ENCODE measurements around the gene HELZ2.

Gene HELZ2

GRCh38 chr20:63548542-63548941 is 25.5 kb downstream of the HELZ2 start:
- no peak for DNase-seq

DNA sequence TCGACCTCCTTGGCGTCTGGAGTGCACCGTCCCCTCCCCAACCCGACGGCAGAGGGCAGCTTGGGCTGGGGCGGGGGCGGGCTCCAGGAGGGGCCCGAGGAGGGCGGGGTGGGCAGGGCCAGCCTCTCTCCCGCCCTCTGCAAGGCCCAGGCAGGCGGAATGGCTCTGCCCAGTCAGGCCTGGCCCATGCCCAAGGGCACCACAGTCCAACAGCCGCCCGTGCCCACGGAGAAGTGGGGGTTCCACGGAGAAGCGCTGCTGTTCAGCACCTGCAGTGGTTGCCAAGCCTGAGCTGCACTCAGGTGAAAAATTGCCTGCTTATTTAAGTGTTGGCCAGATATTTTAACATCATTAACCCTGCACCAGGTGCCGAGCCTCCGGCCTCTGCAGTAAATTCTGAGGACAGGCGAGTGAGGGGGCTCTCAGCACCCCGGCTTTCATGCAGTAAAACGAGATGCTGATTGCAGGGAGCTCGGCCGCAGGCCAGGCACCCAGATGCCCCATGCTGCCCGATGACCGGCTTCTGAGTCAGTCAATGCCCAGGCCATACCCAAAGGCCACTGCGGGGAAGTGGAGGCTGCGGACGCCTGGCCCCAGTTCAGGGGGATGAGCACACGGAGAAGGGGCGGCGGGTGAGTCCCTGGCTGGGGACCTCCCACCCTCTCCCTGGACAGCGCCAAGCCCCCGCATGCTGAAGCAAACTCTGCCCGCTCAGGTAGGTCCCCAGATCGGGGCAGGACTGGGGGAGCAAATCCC is 26.1 kb downstream of the HELZ2 start, which contains the start of gene SRMS:
TSS of gene SRMS (minus strand) at position 25 of the 756 bp plus-strand sequence. CDS start 286 bp downstream, outside the sequence.
- no peak for DNase-seq

DNA sequence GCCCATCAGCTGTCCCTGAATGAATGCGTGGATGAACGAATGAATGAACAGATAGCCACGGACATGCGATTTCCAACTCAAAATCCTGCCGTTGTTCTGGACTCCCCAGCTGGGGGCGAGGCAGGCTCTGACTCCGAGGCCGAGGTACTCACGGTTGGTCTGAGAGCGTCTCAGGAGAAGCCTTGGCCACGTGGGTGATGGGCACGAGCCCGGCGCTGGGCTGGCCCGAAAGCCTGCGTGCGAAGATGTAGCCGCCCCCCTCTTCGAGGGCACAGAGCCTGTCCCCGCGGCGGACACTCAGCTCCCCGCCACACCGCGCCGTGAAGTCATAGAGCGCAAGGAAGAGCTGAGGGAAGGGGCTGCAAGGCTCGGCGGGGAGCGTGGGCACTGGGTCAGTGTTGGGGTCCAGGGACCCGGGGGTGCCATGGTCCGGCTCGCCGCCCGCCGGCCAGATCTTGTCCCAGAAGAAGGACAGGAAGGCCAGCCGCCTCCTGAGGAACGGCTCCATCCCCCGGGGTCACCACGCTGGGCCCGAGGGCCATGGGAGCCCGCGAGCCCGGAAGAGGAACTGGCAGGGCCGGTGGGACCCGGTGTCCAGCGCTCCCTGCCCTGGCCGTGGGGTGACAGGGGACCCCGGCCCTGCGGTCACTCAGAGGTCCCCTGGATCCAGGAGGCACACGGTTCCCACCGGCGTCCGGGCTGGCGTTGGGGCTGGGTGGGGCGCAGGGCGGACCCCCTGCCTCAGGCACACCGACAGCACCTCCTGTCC is 26.9 kb downstream of the HELZ2 start:
- DNase-seq = no peak

GRCh38 chr20:63546256-63546955 is 27.6 kb downstream of the HELZ2 start:
- DNase-seq = no peak

- no peak for DNase-seq
Measured at GRCh38 chr20:63545814-63546213, 28.2 kb downstream of the HELZ2 start.

DNA sequence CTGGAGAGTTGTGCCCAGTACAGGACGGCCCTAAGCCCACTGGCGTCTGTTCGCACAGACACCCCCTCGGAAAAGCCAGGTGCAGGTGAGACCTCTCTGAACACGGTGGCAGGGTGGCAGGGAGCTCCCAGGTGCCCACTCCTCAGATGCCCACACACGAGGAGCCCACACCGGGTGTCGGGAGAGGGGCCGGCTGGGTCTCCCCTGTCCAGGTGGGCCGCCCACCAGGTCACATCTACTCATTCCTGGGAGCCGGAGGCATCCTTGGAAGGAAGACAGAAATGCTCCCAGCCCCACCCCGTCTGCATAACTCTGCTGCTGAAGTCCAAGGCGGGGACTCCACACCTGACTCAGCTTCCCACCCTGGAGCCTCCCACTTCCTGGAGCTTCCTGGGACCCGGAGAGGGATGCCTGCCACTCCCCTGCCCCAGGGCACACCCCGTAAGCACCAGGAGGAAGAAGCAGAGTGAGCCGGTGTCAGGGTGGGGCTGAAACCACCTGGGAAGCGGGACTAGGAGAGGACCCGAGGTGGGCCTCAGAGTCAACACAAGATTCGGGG is 29.0 kb downstream of the HELZ2 start:
- DNase-seq = no peak

GRCh38 chr20:63544241-63544957 is 29.6 kb downstream of the HELZ2 start:
- DNase-seq = no peak

DNA sequence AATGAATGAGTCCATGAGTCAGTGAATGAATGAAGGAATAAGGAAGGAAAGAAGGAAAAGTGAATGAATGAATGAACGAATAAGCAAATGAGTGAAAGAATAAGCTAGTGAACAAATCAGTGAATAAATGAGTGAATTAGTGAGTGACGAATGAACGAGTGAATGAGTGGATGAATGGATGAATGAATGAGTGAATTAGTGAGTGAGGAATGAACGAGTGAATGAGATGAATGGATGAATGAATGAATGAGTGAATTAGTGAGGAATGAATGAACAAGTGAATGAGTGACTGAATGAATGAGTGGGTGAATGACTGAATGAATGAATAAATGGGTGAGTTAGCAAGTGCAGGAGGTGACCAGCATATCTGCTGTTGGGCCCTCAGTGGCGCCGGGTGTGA is 30.3 kb downstream of the HELZ2 start:
- DNase-seq = no peak

DNA sequence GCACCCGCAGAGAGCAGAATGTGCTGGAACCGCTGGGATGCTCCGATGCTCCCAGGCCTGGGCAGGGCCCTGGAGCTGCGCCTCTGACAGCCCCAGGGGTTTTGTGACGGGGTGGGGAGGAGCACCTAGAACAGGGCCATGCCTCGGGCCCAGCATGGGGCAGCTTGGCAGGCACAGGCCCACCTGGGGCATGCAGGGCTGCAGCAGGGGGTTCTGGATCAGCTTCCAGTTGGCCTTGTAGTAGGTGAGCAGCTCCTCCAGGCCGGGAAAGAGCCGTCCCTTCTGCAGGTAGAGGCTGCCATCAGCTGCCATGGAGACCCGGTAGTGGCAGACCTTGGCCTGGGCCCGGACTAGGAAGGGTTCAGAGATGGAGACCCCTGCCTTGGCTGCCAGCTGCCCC is 30.9 kb downstream of the HELZ2 start:
- no peak for DNase-seq

DNA sequence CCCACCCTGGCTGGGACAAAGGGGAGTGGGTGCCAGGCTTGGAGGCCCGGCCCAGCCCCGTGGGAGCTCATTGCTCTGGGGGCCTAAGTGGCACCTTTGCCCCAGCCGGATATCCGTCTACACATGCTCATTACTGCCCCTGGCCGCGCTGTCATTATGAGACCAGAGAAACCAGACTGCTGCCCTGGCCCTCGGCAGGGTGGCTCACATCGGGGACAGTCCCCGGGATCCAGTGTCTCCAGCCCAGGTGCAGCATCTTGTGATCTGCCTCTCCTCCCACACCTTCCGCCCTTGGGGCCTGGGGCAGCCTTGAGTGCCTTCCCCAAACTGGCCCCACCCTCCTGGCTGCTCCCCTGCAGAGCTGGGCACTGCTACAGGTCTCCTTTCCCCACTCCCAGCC is 31.3 kb downstream of the HELZ2 start:
- no peak for DNase-seq

- no peak for DNase-seq
Measured at GRCh38 chr20:63542031-63542559, 31.9 kb downstream of the HELZ2 start.

DNA sequence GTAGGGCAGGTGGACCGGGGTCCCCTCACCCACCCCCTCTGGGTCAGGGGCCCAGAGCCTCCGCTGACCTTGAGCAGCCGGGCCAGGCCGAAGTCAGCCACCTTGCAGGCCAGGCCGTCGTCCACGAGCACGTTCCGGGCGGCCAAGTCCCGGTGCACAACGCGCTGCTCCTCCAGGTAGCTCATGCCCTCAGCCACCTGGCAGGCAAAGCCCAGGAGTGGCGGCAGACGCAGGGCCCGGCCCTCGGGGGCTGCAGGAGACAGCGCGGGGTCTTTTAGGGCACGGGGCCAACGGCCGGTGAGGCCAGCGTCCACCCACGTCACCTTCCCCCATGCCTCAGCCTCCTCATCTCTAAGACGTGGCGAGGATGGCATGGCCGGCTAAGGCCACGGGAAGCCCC is 32.7 kb downstream of the HELZ2 start:
- no peak for DNase-seq

DNA sequence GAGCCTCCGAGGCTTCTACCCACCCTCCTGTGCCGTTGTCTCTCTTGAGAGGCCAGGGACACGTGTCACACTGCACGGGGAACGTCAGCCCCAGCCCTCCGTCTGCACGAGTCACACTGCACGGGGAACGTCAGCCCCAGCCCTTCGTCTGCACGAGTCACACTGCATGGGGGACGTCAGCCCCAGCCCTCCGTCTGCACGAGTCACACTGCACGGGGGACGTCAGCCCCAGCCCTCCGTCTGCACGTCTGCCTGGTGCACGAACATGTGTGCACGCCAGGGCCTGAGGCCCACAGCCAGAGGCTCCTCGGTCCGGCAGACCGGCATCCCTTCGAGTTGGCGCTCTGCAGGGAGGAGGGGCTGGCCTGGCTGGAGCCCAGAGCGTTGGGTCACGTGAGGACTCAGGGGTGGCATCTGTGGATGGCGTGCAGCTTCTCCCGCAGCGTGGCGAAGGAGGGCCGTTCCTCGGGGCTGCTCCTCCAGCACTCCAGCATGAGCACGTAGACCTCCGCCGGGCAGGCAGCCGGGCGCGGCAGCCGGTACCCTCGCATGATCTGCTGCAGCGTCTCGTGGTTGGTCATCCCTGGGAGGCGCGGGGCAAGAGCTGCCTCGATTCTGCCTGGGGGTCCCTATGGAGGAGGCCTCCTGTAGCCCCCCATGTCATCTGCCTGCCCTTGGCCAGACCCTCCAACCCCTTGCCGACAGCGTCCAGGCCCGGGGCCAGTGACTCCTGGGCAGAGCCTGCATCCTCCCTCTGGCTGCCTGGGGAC is 33.4 kb downstream of the HELZ2 start:
- peak in 1 of 2 donors; percentile 37 for DNase-seq

DNA sequence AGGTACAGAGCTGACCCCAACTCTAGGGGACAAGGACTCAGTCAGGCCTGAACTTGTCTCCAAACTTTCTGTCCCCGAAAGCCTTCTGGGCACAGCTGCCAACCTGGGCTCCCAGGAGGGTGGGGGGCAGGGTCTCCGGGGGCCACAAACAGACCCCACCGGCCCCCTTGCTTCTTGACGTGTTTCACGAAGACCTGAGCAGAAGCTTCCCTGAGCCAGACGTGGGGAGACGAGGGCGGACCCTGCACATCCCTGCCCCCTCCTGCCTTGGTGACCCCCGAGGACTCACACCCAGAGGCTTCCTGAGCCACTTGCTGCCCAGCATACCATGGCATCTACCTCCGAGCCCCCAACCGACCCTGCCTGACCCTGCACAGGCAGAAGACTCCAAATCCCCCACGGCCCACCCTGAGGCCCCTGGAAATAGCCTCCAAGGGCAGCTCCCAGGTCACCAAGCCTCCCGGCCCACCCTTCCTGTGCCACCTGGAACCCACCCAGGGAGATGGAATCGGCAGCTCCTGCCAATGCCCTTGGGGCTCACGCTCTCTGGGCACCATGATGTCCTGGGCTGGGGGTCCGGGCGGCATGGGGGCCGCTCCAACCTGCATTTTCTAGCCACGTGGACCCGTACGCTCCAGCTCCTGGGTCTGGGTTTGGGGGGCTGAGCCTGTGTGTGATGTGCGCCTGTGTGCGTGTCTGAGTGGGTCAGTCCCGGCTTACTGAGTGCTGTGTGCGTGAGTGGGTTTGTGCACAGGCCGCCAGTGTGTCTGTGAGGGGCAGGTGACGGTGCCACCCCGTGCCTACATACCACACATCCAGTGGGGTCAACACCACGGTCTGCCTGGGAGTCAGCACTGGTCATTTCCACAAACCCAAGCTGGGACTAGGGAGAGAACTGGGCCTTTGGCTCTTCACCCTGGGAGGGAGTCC is 34.3 kb downstream of the HELZ2 start:
- no peak for DNase-seq

DNA sequence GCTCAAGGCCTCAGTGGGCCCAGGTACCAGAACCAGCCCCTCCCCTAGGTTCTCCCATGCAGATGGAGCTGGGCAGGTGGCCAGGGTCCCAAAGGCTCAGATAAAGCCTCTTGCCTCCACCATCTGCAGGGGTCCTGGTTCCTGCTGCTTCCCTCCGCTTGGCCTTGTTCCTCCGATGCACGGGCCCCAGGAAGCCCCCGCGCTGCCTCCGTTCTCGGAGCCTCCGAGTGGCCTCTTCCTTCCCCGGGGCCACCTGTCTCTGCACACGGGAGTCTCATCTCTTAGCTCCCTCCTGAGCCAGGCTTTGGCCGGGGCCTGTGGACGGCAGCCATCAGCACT is 35.0 kb downstream of the HELZ2 start:
- DNase-seq = no peak

- no peak for DNase-seq
Measured at GRCh38 chr20:63538204-63539091, 35.6 kb downstream of the HELZ2 start.

GRCh38 chr20:63537525-63538203 is 36.4 kb downstream of the HELZ2 start:
- peak; percentile 87 to 93 for DNase-seq

GRCh38 chr20:63536997-63537524 is 37.0 kb downstream of the HELZ2 start, which contains the start of gene PTK6:
Gene PTK6, minus strand, starts transcription at chr20:63537376. Its CDS starts 62 bp downstream, at chr20:63537314.
- peak in 1 of 2 donors; percentile 77 for DNase-seq

All from bone marrow (tissue), 2 donors.